HG03460 (cell line): ENCODE measurements around the gene LYZ.
A peak's percentile ranks its signal among the peaks of the same experiment; 100 is the strongest.
"Not testable (repeated sequence)": the region's sequence is repeated elsewhere in the genome, so short reads cannot be mapped to it uniquely, and the experiment has no call there.

ENCODE experiments used
- ATAC-seq: cut with Tn5 transposase; IDR thresholded peaks from one replicate; pipeline ENCODE4 v1.9.1; 2021; ENCODE audit not compliant: unreplicated experiment

The LYZ gene

DNA sequence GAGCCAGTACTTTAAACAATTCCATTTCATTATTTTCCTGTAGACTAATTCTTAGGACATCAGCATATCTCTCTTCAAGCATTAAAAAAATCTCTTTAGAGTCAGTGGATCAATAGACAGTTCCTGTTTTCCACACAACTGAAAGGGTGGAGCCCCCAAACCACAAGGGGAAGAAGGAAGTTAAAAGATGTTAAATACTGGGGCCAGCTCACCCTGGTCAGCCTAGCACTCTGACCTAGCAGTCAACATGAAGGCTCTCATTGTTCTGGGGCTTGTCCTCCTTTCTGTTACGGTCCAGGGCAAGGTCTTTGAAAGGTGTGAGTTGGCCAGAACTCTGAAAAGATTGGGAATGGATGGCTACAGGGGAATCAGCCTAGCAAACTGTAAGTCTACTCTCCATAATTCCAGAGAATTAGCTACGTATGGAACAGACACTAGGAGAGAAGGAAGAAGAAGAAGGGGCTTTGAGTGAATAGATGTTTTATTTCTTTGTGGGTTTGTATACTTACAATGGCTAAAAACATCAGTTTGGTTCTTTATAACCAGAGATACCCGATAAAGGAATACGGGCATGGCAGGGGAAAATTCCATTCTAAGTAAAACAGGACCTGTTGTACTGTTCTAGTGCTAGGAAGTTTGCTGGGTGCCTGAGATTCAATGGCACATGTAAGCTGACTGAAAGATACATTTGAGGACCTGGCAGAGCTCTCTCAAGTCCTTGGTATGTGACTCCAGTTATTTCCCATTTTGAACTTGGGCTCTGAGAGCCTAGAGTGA is at the start of gene LYZ:
Gene LYZ, plus strand, starts transcription at position 220 of the 777 bp plus-strand sequence. Its CDS starts 28 bp downstream, at position 248.
- no peak for ATAC-seq

DNA sequence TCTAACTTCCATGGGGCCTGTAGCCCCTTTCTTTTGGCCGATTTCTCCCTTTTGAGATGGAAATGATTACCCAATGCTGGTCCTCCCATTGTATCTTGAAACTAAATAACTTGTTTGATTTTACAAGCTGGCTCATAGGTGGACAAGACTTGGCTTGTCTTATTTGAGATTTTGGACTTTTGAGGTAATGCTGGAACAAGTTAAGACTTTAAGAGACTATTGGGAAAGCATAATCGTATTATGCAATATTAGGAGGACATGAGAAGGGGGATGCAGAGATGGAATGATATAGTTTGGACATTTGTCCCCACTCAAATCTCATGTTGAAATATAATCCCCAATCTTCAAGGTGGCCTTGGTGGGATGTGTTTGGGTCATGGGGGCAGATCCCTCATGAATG is 49.2 kb upstream of the LYZ start:
- no peak for ATAC-seq

DNA sequence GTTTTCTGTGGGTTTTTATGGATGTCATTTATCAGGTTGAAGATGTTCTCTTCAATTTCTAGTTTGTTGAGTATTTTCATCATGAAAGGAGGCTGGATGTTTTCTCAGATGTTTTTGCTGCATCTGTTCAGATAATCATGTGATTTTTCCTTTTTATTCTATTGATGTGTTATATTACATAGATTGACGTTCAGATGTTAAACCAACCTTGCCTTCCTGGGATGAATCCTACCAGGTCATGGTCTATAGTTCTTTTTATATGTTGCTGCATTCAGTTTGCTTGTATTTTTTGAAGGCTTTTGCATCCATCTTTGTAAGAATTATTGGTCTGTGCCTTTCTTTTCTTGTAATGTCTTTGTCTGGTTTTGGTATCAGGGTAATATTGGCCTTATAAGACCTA is 43.9 kb upstream of the LYZ start:
- no peak for ATAC-seq

DNA sequence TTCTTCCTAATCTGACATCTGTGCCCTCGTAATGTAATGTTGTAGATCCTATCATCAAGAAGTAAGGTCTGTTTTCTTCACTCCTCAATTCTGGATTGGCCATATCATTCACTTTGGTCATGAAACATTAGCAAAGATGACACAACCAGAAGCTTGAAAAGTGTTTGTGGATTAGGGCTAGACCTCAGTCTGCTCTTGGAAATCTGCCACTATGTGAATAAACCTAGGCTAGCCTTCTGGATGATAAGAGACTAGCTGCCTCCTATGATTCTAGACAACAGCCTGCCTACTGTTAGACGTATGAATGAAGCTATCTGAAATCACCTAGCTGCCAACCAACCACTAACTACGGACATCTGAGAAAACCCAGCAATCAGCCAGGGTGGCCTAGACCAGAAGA is 38.7 kb upstream of the LYZ start:
- ATAC-seq: no peak

DNA sequence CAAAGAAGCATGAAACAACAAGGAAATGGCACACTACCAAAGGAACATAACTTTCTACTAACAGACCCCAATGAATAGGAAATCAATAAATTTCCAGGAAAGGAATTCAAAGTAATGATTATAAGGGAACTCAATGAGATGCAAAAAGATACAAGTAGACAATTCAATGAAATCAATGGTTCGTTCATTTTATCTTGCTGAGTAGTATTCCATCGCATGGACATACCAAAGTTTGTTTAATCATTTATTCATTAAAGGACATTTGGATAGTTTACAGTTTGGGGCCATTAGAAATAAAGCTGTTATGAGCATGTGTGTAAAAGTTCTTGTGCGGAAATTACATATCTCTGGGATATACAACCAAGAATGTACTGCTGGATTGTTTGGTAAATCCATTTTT is 35.0 kb upstream of the LYZ start:
- ATAC-seq: no peak

DNA sequence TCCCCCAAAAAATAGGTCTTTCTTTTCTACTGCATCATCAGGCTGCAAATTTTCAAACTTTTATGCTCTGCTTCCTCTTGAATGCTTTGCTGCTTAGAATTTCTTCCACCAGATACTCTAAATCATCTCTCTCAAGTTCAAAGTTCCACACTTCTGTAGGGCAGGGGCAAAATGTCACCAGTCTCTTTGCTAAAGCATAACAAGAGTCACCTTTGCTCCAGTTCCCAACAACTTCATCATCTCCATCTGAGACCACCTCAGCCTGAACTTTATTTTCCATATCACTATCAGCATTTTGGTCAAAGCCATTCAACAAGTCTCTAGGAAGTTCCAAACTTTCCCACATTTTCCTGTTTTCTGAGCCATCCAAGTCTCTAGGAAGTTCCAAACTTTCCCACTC is 31.4 kb upstream of the LYZ start:
- ATAC-seq: not testable (repeated sequence)

DNA sequence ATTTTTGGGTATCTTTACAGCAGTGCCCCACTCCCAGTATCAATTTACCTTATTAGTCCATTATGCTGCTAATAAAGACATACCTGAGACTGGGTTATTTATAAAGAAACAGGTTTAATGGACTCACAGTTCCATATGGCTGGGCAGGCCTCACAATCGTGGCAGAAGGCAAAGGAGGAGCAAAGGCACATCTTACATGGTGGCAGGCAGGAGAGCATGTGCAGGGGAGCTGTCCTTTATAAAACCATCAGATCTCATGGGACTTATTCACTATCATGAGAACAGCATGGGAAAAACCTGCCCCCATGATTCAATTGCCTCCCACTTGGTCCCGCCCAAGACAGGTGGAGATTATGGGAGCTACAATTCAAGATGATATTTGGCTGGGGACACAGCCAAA is 30.9 kb upstream of the LYZ start:
- ATAC-seq: not testable (repeated sequence)

DNA sequence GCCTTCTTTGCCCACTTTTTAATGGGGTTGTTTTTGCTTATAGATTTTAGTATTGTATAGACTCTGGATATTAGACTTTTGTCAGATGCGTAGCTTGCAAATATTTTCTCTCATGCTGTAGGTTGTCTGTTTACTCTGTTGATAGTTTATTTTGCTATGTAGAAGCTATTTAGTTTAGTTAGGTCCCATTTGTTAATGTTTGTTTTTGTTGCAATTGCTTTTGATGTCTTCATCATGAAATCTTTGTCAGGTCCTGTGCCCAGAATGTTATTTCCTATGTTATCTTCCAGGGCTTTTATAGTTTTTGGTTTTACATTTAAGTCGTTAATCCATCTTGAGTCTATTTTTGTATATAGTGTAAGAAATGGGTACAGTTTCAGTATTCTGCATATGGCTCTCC is 30.0 kb upstream of the LYZ start:
- ATAC-seq: no peak

DNA sequence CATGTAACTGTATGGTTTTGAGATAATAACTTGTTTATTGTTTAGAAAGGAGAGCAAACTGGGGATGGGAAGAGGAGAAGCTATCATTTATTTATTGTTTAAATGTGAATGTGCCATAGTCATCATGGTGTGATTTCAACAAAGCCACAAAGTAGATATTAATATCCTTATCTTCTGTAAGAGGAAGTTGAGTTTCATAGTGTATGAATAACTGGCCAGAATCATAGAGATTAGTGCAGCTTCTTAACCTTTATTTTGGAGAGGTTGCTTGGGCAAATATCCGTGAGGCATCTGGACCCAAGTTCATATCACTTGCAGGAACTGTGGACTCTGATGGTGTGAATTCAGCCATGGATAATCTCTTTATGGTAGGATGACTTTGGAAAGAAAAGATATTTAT is 26.8 kb upstream of the LYZ start:
- ATAC-seq: no peak

DNA sequence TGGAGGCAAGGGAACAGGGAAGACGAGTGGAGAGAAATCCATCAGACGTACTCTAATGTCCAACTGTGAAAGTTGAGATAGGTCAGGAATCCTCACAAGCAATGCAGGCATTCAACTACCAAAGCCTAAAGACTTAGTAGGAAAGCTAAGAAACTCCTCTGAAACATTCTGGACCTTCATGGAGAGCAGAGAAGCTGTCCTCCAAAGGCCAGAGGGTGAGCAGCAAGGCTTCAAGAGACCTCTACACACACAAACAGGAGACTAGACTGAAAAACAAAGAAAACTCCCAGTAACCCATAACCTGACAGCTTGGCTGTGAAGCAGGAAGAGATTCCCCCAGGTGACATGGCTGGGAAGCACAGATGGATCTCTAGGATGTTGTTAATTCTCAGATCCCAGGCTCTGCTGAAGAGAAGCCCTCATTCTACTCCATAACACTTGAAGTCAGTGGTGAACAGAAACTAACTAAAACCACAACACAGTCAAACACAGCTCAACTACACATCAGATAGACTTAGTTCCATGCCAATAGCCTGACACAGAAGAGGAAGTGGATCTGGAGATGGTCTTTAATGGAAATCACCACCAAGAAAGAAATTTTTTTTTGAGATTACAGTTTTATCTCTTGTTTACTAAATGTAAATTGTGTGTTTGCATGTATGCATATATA is 23.2 kb upstream of the LYZ start:
- peak; percentile 94 for ATAC-seq

DNA sequence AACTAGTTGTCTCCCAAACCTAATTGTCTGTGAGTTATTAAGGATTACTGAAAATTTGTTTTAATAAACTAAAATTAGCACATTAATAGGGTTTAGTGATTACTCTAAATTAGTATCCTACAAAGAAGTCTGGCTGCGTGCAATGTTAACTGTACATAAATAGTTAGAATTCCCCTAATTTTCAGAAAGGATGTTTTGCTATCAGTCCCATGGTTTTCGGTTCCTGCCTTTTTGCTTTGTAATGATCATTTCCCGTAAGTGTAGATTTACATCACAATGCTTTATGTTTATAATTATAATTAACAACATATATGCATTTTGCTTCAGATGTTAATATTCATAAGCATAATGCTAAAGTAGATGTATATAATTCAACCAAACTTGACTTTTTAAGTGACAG is 19.8 kb upstream of the LYZ start:
- no peak for ATAC-seq

DNA sequence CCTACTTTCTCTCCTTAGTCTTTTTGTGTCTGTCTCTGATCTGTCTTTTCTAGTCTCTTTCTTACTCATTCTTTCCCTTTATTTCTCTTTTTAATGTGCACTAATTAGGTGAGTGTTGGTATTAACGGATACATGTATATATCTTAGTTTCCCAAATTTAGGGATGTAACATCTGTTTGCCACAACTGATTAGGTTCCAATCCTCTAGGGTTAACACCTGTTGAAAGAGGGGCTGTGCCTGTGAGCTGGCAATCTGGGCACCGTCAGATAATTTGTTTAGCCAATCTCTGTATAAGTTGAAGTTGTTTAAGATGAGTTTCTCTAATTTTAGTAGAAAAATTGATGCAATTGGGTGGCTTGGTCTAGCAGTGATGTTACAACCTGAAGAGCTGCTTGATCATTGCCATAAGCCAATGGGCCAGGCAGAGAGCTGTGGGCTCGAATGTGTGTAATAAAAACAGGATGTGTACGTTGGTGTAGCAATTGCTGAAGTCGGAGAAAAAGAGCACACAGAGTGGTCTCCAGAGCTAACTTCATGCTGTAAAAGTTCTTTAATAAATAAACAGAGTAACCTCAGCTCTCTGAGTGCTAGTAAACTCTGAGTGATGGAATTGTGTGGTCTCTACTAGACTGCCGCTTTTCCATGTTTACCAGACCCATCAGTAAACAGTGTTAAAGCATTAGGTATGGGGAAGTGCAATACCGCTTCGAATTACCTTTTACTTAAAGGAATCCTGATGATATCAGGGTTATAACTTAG is 18.3 kb upstream of the LYZ start:
- ATAC-seq: no peak

DNA sequence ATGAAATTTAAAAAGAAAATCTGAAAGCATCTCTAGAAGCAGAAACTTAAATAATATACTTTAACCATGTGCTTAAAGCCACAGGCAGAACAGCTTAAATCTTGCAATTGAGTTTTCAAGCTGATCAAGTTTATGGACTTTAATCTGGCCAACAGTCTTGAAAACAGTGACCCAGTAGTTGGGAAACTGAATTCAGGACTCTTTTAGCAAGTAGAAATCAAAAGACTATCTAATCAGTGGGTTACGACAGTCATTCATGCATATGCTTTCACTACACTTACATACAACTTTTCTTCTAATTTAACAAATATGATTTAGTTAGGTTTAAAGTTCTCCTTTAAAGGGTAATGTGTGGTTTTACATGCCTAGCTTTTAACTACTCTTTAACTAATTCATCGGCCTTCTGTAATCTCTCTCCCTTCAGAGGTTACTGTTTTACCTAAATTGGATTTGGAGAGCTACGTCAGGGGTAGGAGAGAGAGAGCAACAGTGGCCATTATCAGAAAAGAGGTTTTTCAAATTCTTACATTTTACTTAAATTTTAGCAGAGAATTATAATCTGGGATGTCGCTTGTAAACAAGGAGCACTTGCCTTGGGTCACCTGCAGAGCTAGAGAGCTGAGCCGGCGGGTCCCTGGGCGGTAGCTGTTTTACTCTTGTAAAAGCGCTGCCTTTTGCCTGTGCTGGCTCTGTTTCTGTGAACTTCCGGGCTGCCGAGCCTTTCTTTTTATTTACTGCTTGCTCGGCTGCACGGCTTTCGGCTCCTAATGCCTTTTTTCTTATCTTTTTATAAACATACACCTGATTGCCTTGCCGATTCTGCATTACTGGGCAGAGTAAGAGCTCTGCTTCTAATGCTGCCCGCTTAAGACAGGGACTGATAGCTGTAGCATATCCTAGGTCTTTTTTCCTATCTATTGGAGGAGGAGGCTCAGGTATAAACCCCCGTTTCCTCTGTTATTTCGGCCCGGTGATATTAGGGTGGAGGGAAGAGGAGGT is 17.4 kb upstream of the LYZ start:
- ATAC-seq: peak; percentile 84

DNA sequence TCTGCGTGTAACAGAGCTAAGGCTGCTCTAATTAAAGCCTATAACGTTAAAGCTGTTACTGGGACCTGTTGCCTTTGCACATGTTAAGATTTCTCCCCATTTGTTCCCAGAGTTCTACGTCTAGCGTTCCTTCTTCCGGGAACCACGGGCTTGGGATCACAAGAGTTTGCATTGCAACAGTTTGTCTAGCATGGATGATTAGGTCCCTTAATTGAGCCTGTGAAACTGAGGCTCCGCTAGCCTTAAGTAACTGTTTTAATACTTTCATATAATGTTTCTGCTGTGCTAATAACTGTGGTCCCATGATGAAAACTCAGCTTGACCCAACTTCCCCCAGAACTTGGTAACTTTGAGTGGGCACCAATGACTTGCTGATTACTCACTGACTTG is 16.7 kb upstream of the LYZ start:
- no peak for ATAC-seq

DNA sequence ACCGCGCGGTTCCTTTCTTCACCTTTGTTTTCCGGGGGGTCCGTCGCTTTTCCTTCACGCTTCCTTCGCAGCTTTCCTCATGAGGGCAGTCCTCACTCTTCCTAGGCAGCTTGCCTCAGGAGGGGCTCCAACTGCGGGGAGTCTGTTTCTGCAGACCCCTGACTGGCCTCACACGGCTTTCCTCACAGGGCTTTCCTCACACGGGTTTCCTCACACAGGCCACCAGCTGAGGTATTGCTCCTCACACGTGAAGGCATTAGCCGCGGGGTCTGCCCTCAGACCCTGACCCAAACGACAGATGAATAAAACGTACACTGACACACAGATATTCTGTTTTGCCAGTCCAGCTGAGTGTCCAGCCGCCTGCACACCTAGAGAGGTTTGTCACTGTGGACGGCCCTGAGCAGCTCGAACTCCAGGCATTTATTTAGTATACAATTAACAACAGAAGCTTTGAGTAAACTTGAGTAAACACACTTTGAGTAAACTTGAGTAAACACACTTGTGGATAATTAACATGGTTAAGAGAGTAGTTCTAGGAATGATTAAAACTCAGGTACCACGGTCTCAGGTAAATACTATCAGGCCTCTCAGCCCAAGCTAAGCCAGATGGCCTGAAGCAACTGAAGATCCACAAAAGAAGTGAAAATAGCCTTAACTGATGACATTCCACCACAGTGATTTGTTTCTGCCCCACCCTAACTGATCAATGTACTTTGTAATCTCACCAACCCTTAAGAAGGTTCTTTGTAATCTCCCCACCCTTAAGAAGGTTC is 16.1 kb upstream of the LYZ start:
- ATAC-seq: no peak

DNA sequence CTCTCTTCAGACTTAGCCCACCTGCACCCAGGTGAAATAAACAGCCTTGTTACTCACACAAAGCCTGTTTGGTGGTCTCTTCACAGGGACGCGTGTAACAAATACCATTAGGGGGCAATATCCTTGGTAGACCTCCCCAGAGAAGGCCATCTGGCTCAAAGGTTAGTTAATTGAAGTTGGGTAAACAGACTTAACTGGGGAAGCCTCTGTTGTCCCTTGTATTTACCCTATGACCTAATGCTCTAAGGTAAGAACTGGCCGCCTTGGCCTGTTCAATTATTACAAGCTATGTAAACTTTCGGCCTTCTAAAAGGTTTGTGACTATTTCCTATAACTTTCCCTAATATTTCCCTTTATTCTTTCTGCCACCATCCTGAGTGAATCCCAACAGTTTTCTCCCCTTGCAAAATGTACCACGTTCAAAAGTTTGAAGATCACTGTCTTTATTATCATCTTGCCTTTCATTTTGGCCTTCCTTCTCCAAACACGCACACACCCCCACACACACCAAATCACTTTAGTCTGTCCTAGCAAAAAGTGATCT is 15.3 kb upstream of the LYZ start:
- no peak for ATAC-seq

DNA sequence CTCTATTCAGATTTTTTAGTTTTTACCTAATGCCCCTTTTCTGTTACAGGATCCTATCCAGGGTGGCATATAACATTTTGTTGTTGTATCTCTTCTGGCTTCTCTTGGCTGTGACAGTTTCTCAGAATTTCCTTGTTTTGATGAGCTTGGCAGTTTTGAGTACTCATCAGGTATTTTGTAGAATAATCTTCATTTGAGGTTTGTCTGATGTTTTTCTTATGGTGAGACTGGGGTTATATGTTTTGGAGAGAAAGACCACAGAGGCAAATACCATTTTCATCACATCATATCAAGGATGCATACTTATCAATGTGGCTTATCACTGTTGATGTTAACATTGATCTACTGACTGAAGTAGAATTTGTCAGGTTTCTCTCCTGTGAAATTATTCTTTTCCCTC is 14.0 kb upstream of the LYZ start:
- no peak for ATAC-seq

DNA sequence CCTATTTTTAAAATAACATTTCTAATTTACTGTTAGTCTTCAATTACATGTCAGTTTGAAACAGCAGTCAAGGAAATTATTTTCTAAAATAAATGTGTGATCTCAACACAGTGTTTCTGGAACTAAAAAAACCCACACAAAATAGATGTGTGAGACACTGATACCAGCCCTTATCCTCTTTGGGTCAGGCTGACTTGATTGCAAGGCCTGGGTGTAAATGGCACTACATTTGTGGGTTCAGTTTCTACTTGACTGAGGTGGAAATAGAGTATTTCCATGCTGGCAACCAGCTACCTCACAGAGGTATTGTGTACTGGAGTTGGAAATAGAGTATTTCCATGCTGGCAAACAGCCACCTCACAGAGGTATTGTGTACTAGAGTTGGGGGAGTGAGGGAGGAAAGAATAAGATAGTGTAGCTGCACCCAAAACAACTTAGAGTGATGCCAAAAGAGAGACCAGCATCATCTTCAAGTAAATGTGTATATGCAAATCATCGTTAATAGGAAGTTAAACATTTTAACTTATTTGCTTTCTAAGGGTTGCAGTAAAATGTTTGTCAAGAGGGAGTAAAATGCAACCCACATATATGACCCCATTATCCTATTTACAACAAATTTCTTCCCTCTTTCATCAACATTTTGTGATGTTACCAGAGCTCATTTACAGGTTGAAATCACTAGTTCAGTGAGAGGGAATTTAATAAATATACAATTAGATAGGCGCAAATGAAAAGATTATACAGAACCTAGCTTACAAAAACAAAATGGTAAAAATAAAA is 10.7 kb upstream of the LYZ start:
- no peak for ATAC-seq
